Upper lobe of right lung (tissue), 1 donor: ENCODE results near the gene PNLIP. TPM values are rescaled to one million over a fixed set of nuclear protein-coding genes. Genes with fewer than 3 reads are reported as not detected.

Experiments
- ATAC-seq: fragments of 200-7000 bp; cut with Tn5 transposase; one replicate; pipeline ENCODE4 v1.9.1; 2020; ENCODE audit warnings: mild to moderate bottlenecking, moderate library complexity
- DNase-seq: peaks from one replicate; pipeline ENCODE4 v3.0.0-alpha.2; 2020
- H3K27ac ChIP-seq: fragments of 200-600 bp; one replicate; pipeline ENCODE4 v1.8.0; 2022
- H3K27me3 ChIP-seq: fragments of 200-600 bp; one replicate; pipeline ENCODE4 v1.8.0; 2022; ENCODE audit warnings: mild to moderate bottlenecking
- H3K36me3 ChIP-seq: fragments of 200-600 bp; one replicate; pipeline ENCODE4 v1.8.0; 2022
- H3K4me1 ChIP-seq: fragments of 200-600 bp; one replicate; pipeline ENCODE4 v1.8.0; 2022
- H3K4me3 ChIP-seq: fragments of 200-600 bp; one replicate; pipeline ENCODE4 v1.8.0; 2022; ENCODE audit warnings: mild to moderate bottlenecking
- H3K9me3 ChIP-seq: fragments of 200-600 bp; one replicate; pipeline ENCODE4 v1.8.0; 2022
- intact Hi-C: fragments of 100-400 bp; cut with DNase I; formaldehyde crosslinking; loops from one replicate; pipeline ENCODE4 v1.11.0; 2022
- total RNA-seq: library from RNA; stranded (reverse); fragmentation: NEBNext Ultra II Directional; extraction: Animal tissue kit (Norgen Biotek cat#: 25700); gene quantifications from one replicate; pipeline ENCODE4 v1.2.1, GENCODE V29; 2021
- TF ChIP-seq, protein P1 (sequence below): fragments of 200-600 bp; IDR thresholded peaks from one replicate; pipeline ENCODE4 v1.8.0; 2022; ENCODE audit warnings: antibody characterized with exemption
- donor health status: DM: no; HTN: yes; CAD: no; lungs with severe emphysema.

PNLIP gene
- total RNA-seq, 1 donor from 2014 or later, result not detected

DNA sequence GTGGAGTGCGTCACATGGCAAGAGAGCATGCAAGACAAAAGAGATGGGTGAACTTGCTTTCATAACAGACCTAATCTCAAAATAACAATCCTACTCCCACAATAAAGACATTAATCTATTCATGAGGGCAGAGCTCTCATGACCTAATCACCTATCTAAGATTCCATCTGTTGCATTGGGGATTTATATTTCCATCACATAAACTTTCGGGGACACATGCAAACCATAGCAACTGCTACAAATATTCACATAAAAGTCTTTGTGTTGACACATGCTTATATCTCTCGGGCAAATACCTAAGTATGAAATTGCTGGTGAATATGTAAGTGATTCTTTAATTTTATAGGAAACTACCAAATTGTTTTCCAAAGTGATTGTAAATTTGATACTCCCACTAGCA, 29.1 kb downstream of the PNLIP start:
- Histone ChIP-seq H3K9me3 (no peaks in the 10 kb centered on the region), H3K36me3 (no peaks in the 10 kb centered on the region), H3K27ac (no peak overlapping the region), H3K4me1 (no peaks in the 10 kb centered on the region), H3K4me3 (no peak overlapping the region), H3K27me3 (no peaks in the 10 kb centered on the region)
- TF ChIP-seq, protein P1, sequence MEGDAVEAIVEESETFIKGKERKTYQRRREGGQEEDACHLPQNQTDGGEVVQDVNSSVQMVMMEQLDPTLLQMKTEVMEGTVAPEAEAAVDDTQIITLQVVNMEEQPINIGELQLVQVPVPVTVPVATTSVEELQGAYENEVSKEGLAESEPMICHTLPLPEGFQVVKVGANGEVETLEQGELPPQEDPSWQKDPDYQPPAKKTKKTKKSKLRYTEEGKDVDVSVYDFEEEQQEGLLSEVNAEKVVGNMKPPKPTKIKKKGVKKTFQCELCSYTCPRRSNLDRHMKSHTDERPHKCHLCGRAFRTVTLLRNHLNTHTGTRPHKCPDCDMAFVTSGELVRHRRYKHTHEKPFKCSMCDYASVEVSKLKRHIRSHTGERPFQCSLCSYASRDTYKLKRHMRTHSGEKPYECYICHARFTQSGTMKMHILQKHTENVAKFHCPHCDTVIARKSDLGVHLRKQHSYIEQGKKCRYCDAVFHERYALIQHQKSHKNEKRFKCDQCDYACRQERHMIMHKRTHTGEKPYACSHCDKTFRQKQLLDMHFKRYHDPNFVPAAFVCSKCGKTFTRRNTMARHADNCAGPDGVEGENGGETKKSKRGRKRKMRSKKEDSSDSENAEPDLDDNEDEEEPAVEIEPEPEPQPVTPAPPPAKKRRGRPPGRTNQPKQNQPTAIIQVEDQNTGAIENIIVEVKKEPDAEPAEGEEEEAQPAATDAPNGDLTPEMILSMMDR, result no peak
- ATAC-seq, result no peak
- intact Hi-C loops, result no loop called here
- DNase-seq, result no peak

DNA sequence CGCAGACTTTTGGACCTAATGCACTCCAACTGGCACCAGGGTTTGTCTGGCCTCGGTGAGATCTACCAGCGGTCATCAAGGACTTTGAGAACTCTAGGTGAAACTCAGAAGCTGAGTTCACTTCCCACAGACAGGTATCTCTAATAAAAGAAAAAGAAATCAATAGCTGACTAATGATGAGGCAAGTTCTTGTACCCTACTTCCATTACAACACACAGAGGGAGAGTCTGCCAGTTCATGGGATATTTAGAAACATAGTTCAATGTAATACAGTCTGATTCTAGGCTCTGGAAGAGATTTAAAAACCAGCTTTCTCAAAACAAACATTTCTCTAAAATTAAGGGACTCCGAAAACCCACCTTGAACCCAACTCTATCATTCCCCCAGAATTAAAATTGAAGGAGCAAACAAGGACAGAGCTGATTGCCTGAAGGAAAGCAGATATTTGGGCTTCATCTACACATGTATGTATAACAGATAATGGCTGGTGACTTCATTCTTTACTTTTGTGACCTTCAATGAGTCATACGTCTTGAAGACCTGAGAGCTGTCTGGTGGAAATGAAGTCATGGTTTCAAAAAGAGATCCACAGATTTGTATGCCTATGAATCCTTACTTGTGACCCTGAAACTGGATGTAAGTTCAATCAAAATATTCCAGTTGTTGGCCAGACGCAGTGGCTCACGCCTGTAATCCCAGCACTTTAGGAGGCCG, 42.3 kb downstream of the PNLIP start:
- no peaks in the 10 kb centered on the region for H3K36me3 ChIP-seq
- H3K27ac ChIP-seq, result no peak overlapping the region
- TF ChIP-seq, protein P1, result no peak
- no peaks in the 10 kb centered on the region for H3K27me3 ChIP-seq
- intact Hi-C loops, result no loop called here
- no peak overlapping the region for H3K4me3 ChIP-seq
- H3K4me1 ChIP-seq, result no peaks in the 10 kb centered on the region
- ATAC-seq, result no peak
- no peak for DNase-seq
- H3K9me3 ChIP-seq, result no peaks in the 10 kb centered on the region

DNA sequence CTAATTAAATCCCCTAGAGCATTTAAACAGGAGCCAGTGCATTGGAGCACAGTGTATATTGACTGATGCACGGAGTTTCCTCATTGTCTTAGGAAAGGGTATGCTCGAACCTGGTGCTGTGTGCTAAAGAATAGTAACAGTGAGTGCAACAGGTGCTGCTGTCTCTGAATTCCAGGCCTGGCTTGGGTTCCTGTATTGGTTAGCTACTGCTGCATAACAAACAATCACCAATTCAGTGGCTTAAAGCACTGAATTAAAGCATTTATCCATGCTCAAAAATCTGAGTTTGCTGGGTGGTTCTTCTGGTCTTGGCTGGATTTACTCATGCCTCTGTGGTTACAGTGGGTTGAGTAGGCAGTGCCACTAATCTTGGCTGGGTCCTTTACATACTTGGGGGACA, 43.3 kb downstream of the PNLIP start:
- TF ChIP-seq, protein P1, result no peak
- Histone ChIP-seq H3K9me3 (no peaks in the 10 kb centered on the region), H3K4me3 (no peak overlapping the region), H3K27me3 (no peaks in the 10 kb centered on the region), H3K27ac (no peak overlapping the region), H3K4me1 (no peaks in the 10 kb centered on the region), H3K36me3 (no peaks in the 10 kb centered on the region)
- DNase-seq (no peak), ATAC-seq (no peak)
- intact Hi-C loops, result no loop called here

DNA sequence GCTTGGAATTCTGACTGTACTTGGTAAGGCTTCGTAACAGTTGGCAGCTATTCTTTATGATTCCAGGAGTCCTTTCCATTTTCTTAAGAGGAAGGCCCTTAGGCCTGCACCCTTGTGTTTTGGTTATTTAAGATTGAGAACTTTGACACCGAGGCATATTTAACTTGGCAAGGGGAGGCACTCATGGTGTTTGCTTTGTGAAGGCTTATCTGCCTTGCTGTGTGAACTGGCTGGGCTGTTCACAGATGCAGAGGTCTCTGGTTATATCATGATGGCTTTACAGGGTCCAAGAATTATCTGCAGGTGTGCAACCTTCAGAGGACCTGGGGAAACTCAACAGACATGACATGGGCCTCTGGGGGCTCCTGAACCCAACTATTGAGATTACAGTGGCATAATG, 44.2 kb downstream of the PNLIP start:
- intact Hi-C loops, result no loop called here
- no peak overlapping the region for H3K27ac ChIP-seq
- DNase-seq (no peak), ATAC-seq (peak; percentile 89)
- TF ChIP-seq, protein P1, result no peak
- H3K36me3 ChIP-seq, result no peaks in the 10 kb centered on the region
- no peaks in the 10 kb centered on the region for H3K27me3 ChIP-seq
- no peaks in the 10 kb centered on the region for H3K9me3 ChIP-seq
- no peaks in the 10 kb centered on the region for H3K4me1 ChIP-seq
- no peak overlapping the region for H3K4me3 ChIP-seq

DNA sequence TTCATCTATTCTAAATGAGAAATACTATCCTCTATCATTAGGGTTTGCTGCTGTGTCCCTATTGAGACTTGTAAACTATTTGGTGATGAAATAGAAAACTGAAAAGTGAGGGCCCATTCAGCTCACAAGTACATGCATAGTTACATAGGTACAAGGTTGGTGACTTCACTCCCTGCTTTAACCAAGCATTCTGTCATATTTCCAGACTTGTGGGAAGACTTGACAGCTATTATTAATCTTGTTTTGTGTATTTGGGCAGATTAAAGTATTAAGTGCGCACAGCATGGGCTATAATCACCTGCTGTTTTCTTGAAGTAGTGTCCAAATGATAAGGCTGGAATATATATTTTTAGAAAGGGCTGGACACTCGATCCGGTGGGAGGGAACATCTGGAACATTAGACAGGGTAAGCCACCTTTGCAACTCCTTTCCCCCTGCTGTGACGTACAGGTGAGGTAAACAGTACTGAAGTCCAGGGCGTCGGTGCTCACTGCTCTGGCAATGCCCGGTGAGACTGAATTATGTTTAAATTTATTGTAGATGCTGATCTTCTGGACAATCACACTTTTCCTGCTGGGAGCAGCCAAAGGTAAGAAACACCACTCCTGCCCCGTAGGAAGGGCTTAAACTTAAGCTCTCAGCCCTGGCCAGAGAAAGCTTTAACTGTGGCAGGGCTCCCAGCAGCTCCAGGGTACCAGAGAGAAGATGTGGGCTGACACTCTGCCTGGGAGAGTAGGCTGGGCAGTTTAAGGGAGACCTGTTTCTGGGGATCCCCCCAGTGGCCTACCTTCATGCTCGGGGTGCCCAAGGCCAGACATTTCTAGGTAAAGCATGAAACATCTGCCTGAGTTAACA, 45.1 kb downstream of the PNLIP start, which contains the start of gene PNLIPRP1:
Gene PNLIPRP1 (plus strand): TSS at position 370 of the 855 bp plus-strand sequence. CDS start 171 bp downstream, at position 541.
- Histone ChIP-seq H3K27ac (no peak within 1 kb of the TSS), H3K27me3 (no peaks in the 10 kb centered on the region), H3K9me3 (no peaks in the 10 kb centered on the region), H3K4me3 (no peak within 1 kb of the TSS), H3K36me3 (no peaks in the 10 kb centered on the region), H3K4me1 (no peaks in the 10 kb centered on the region)
- no peak for ATAC-seq
- TF ChIP-seq, protein P1, result no peak
- intact Hi-C loops, result no loop called here
- no peak for DNase-seq
